GM15510 (cell line): ENCODE results near the gene TLE4.

Experiments
- POLR2A ChIP-seq: IDR thresholded peaks from 3 replicates; pipeline ENCODE4 v1.6.1; 2011; ENCODE audit warnings: borderline replicate concordance; ENCODE audit not compliant: insufficient read length; ENCODE audit errors: extremely low read depth

The TLE4 gene

DNA sequence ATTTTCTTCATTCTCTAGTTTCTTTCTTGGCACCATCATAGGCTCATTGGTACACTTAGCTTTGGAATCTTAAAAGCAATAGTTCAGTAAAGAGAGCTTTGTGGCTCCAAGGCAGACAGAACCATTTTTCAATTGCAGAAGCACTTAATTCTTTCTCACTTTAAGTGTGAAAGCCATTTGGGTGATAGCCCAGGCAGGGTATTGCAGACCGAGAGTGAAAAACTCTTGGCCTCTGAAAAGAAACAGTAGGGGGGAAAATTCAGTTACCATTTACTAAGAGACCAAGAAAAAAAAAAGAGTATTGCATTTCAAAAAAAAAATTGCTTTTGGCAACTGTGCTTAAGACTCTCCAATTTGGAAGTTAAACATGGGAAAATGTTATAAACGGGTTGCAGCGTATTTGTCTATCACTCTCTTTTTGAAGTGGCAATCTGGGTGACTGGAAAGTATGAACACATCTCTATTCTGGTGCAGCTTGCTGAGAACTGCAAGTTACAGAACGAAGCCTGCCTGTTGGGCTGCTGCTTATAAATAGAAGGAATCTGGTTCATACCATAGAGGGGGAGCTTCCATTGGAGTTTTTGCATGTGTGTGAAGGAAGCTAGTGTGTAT is 170.5 kb downstream of the TLE4 start:
- no peak for TF ChIP-seq POLR2A

- no peak for TF ChIP-seq POLR2A
Observed at GRCh38 chr9:79744521-79744920, 172.8 kb downstream of the TLE4 start.

- TF ChIP-seq POLR2A: no peak
Observed at GRCh38 chr9:79745752-79746336, 174.1 kb downstream of the TLE4 start.

DNA sequence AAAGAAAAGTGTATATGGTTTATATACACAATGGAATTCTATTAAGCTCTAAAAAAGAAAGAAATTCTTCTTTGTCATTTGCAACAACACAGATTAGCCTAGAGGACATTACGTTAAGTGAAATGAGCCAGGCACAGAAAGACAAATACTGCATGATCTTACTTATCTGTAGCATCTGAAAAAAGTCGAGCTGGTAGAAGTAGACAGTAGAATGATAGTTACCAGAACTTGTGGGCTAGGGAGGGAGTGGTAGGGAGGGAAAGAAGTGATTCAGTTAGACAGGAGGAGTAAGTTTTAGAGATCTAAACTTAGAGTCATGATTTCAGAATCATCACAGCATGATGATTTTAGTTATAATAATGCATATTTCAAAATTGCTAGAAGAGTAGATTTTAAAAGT is 184.6 kb downstream of the TLE4 start:
- TF ChIP-seq POLR2A: no peak

DNA sequence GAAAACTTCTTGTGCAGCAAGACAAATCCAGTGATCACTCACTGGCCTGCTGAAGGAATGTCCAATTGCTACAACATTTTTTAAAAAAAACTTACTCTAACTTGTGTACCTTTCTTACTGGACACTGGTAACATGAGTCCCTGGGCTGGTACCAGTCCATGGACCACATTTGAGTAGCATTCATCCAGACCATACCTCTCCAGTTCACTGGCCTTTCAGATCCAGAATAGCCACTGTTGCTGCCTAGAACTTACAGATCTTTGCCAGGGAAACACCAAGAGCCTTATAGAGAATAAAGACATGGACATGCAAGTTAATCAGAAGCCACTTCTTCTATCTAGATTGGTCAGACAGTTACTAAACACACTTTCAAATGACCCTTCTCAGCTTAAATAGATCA is 185.3 kb downstream of the TLE4 start:
- no peak for TF ChIP-seq POLR2A

DNA sequence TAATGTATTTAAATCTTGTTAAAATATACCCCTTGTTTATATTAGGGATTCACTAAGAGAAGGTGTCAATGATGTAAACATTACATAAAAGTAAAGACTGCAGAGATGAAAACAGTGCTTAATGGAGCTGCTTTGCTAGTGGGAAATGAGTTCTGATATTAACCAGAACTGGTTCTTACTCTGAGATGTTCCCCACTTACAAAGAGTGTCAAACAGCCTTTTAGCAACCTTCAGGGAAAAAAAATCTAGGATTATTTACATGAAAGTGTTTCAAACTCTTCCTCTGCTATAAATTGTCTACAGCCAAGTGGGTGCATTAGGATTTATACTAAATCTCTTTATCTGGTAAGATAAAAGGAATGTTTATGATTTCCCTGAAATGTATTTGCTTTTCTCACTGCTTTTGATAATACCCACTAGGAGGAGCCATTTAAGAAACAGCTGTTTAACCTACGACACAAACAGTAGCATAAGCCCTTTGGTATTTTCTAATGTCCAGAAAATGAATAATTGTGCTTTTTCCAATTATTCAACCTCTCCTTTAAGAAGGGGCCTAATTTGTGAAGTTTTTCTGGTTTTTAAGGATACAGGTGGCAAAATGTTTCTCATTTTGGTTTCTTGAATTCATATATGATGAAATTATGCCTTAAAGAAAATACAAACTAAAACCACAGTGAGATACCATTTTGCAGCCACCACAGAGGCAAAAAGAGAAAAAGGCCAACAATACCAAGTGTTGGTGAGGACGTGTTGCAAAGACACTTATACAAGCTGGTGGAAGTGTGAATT is 186.3 kb downstream of the TLE4 start:
- no peak for TF ChIP-seq POLR2A

GRCh38 chr9:79759460-79759859 is 187.7 kb downstream of the TLE4 start:
- no peak for TF ChIP-seq POLR2A

- no peak for TF ChIP-seq POLR2A
Observed at GRCh38 chr9:79762070-79762469, 190.3 kb downstream of the TLE4 start.

DNA sequence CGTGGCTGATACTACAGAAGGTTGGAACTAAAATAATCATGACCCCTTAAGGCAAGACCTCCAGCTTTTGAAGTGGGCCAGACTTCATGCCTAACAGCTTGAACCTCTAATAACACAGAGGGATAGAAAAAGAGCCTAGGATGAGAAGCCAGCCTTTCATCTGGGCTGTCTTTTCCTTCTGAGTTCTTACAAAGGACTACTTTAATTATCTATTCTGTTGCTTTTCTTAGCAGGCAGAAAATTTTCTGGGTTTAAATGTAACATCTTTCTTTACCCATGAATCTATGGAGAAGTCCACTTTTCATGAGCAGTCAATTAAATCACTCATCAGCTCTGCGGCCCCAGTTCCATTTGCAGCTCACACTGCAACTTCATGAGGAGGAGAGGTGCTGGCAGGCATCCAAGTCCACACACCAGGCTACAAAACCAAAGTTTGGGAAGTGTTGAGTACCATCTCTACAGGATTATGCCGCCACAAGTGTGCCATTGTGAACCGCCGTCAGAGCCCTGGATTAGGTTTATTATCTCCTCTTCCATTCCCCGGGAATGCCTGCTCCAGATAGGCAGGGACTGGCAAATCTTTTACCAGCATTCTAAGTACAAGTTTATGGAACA is 192.0 kb downstream of the TLE4 start:
- no peak for TF ChIP-seq POLR2A

GRCh38 chr9:79764374-79764773 is 192.6 kb downstream of the TLE4 start:
- no peak for TF ChIP-seq POLR2A

DNA sequence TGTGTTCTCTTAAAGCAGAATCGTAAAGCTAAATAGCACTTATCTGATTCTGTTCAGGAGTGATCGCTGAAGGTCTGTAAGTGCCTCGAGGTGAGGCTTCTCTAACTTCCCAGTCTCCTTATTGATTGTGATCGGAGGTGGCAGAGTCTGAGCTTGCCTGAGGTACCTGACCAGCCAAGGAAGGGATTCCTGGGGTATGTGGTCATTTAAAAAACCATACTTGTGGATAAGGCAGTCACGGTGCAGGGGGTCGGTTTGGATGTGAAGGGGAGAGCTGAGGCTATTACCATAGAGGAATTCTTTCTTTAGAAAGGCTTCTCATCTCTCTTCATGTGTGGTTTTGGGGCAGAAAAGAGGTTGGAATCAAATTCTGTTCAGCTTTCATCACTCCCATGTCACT is 193.7 kb downstream of the TLE4 start:
- TF ChIP-seq POLR2A: no peak

- no peak for TF ChIP-seq POLR2A
Observed at GRCh38 chr9:79766091-79766490, 194.3 kb downstream of the TLE4 start.

DNA sequence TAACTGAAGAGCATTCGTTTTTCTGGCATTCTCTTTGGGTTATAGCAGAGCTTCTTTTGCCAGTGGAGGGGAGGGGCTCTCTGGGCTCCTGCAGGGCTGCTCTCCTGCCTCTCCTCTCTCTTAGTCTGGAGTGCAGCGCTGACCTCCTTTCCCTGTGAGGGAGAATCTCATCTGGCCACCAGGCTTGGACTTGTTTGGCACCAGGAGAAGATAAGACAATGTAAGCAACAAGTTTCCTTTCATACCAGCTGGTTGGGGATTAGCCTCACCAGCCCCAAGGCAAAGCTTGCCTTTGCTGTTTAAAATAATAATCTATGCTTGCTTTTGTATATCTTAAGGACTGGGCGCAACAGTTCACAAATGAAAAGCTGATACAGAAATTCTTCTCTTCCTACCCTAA is 196.4 kb downstream of the TLE4 start:
- TF ChIP-seq POLR2A: no peak

DNA sequence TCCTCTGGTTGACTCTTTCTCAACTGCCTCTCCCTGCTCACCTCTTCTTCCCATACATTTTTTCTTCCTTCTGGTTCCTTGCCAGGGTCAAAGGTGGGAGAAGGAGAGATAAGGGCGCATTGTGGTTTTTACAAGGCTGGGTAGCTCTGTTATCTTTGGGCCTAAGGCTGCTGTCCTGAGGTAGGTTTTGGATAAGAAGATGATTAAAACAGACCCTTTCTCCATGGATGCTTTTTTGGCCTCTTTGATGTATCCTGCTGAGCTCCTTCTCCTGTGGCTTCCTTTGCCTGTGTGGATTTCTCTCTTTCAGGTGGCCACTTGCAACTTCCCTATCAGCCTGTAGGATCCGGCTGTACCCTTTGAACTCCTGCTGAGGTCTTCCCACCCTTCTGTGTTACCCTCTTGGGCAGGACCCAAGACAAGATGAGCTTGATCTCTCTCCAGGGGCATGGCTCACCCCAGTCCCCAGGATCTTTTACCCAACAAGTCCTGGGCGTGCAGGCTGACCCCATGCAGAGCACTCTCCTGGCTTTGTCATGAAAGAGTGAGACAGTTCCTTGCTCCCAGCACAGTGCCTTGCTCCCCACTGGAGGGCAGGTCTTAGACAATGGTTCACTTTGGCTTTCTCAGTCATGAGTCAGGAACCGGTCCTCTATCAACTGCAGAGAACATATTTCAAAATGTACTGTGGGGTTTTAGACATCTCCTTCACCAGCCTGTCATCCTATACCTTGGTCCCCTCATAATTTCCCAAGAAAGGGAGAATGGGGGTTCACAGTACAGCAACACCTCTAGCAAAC is 197.9 kb downstream of the TLE4 start:
- TF ChIP-seq POLR2A: no peak

DNA sequence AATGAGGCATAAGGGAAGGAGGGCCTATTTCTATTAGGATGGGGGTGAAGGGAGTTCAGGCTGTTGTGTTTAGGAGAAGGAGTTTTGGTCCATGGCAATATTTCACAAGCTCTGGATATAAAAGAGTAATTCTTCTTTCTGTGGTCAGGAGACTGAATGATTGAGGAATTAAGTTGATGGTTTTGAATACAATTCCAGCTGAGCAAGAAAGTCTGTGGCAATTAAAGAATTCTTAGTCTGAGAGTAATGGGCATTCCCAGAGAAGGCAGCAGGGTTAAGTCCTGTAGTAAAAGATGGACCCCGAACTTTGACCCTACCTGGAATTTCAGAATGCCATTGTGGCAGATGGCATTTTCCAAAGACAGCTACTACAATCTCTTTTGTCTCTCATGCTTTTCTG is 202.6 kb downstream of the TLE4 start:
- no peak for TF ChIP-seq POLR2A
